H9 (cell line): Measurements from ENCODE around the gene GRIK4. TPM values are rescaled to one million over a fixed set of nuclear protein-coding genes. Genes with fewer than 3 reads are reported as not detected.

Source experiments
- DNase-seq: peaks from one replicate; pipeline ENCODE4 v3.0.0-alpha.2; 2017
- H2AFZ ChIP-seq: one replicate; pipeline ENCODE4 v1.6.1; 2013; ENCODE audit warnings: mild to moderate bottlenecking, low read length, control low read depth, moderate library complexity
- H2AK5ac ChIP-seq: 2 replicates; pipeline ENCODE4 v1.6.1; 2013; ENCODE audit warnings: low read length, control low read depth, mixed read lengths; ENCODE audit not compliant: insufficient read length
- H2BK120ac ChIP-seq: one replicate; pipeline ENCODE4 v1.6.1; 2013; ENCODE audit warnings: low read depth, mild to moderate bottlenecking, low read length, control low read depth, inconsistent platforms; ENCODE audit not compliant: poor library complexity, severe bottlenecking
- H2BK12ac ChIP-seq: 2 replicates; pipeline ENCODE4 v1.6.1; 2013; ENCODE audit warnings: low read length, control low read depth, mixed read lengths, low read depth; ENCODE audit not compliant: insufficient read length
- H2BK15ac ChIP-seq: 2 replicates; pipeline ENCODE4 v1.6.1; 2013; ENCODE audit warnings: low read depth, low read length, control low read depth
- H2BK20ac ChIP-seq: one replicate; pipeline ENCODE4 v1.6.1; 2013; ENCODE audit warnings: low read depth, mild to moderate bottlenecking, low read length, control low read depth, inconsistent platforms; ENCODE audit not compliant: poor library complexity, severe bottlenecking
- H2BK5ac ChIP-seq: 2 replicates; pipeline ENCODE4 v1.6.1; 2013; ENCODE audit warnings: low read length, control low read depth, mixed read lengths; ENCODE audit not compliant: insufficient read length
- H3K14ac ChIP-seq: 2 replicates; pipeline ENCODE4 v1.6.1; 2013; ENCODE audit warnings: low read length, control low read depth; ENCODE audit not compliant: insufficient read depth
- H3K18ac ChIP-seq: 2 replicates; pipeline ENCODE4 v1.6.1; 2013; ENCODE audit warnings: low read depth, mild to moderate bottlenecking, mixed read lengths, low read length, control low read depth; ENCODE audit not compliant: insufficient read length
- H3K23ac ChIP-seq: 2 replicates; pipeline ENCODE4 v1.6.1; 2013; ENCODE audit warnings: low read length, control low read depth, mixed read lengths, low read depth; ENCODE audit not compliant: insufficient read length
- H3K23me2 ChIP-seq: 2 replicates; pipeline ENCODE4 v1.6.1; 2013; ENCODE audit warnings: low read depth, mild to moderate bottlenecking, mixed read lengths, low read length, control low read depth; ENCODE audit not compliant: insufficient read length, poor library complexity, severe bottlenecking
- H3K27ac ChIP-seq: 2 replicates; pipeline ENCODE4 v1.5.1; 2013; ENCODE audit warnings: low read length, control low read depth, mixed read lengths, low read depth; ENCODE audit not compliant: insufficient read length
- H3K27me3 ChIP-seq: 2 replicates; pipeline ENCODE4 v1.6.1; 2013; ENCODE audit warnings: low read length, control low read depth, inconsistent platforms; ENCODE audit not compliant: insufficient read depth
- H3K4ac ChIP-seq: 2 replicates; pipeline ENCODE4 v1.6.1; 2013; ENCODE audit warnings: low read depth, mild to moderate bottlenecking, control low read depth, inconsistent platforms, low read length, moderate library complexity
- H3K4me1 ChIP-seq: 2 replicates; pipeline ENCODE4 v1.6.1; 2013; ENCODE audit warnings: low read length, control low read depth, inconsistent platforms; ENCODE audit not compliant: insufficient read depth
- H3K4me2 ChIP-seq: 2 replicates; pipeline ENCODE4 v1.6.1; 2013; ENCODE audit warnings: low read length, control low read depth, mixed read lengths; ENCODE audit not compliant: insufficient read length, insufficient read depth
- H3K56ac ChIP-seq: 2 replicates; pipeline ENCODE4 v1.6.1; 2013; ENCODE audit warnings: low read depth, mild to moderate bottlenecking, mixed read lengths, low read length, control low read depth; ENCODE audit not compliant: insufficient read length
- H3K79me1 ChIP-seq: 2 replicates; pipeline ENCODE4 v1.6.1; 2013; ENCODE audit warnings: low read depth, mild to moderate bottlenecking, moderate library complexity, low read length, control low read depth, inconsistent platforms; ENCODE audit not compliant: insufficient read depth, poor library complexity, severe bottlenecking
- H3K79me2 ChIP-seq: 2 replicates; pipeline ENCODE4 v1.6.1; 2013; ENCODE audit warnings: low read length, control low read depth, inconsistent platforms; ENCODE audit not compliant: insufficient read depth
- H3K9ac ChIP-seq: 2 replicates; pipeline ENCODE4 v1.6.1; 2013; ENCODE audit warnings: low read length, control low read depth, mixed read lengths; ENCODE audit not compliant: insufficient read length; ENCODE audit errors: extremely low read depth
- H3K9me3 ChIP-seq: one replicate; pipeline ENCODE4 v1.6.1; 2013; ENCODE audit warnings: low read depth, low read length, inconsistent platforms; ENCODE audit not compliant: control insufficient read depth
- H3T11ph ChIP-seq: one replicate; pipeline ENCODE4 v1.6.1; 2013; ENCODE audit warnings: mild to moderate bottlenecking, low read length, control low read depth, inconsistent platforms
- H4K20me1 ChIP-seq: one replicate; pipeline ENCODE4 v1.6.1; 2013; ENCODE audit not compliant: control insufficient read depth, insufficient read length, insufficient read depth
- H4K5ac ChIP-seq: 2 replicates; pipeline ENCODE4 v1.6.1; 2013; ENCODE audit warnings: low read depth, mild to moderate bottlenecking, mixed read lengths, low read length, control low read depth; ENCODE audit not compliant: insufficient read length
- H4K8ac ChIP-seq: replicated peaks from 2 replicates; pipeline ENCODE4 v1.6.1; 2013; ENCODE audit warnings: low read length, control low read depth, mixed read lengths, low read depth; ENCODE audit not compliant: insufficient read length
- H4K91ac ChIP-seq: 2 replicates; pipeline ENCODE4 v1.6.1; 2013; ENCODE audit warnings: low read depth, mild to moderate bottlenecking, moderate library complexity, mixed read lengths, low read length, control low read depth; ENCODE audit not compliant: insufficient read length
- H3K27ac Mint-ChIP-seq, 3 experiments: 2 replicates in 2 of 3; 3 replicates in 1 of 3; pipeline ENCODE4 v1.8.0; 2020 to 2021; ENCODE audit warnings: mixed read lengths in 3 of 3, mild to moderate bottlenecking in 1 of 3, moderate library complexity in 1 of 3
- H3K27me3 Mint-ChIP-seq: 2 replicates; pipeline ENCODE4 v1.8.0; 2021; ENCODE audit warnings: low read depth, mild to moderate bottlenecking, moderate library complexity, mixed read lengths
- H3K36me3 Mint-ChIP-seq, 3 experiments: 2 replicates in 2 of 3; 3 replicates in 1 of 3; pipeline ENCODE4 v1.8.0; 2020 to 2021; ENCODE audit warnings: low read depth in 3 of 3, mixed read lengths in 3 of 3; ENCODE audit not compliant: insufficient read depth in 1 of 3
- H3K4me1 Mint-ChIP-seq, 2 experiments: 2 replicates each; pipeline ENCODE4 v1.8.0; 2020; ENCODE audit warnings: mixed read lengths in 2 of 2
- H3K4me3 Mint-ChIP-seq, 2 experiments: 2 replicates in 1 of 2; 3 replicates in 1 of 2; pipeline ENCODE4 v1.8.0; 2020 to 2021; ENCODE audit warnings: mild to moderate bottlenecking in 2 of 2, mixed read lengths in 2 of 2, moderate library complexity in 1 of 2
- H3K9me3 Mint-ChIP-seq, 2 experiments: 2 replicates in 1 of 2; 3 replicates in 1 of 2; pipeline ENCODE4 v1.8.0; 2020; ENCODE audit warnings: mild to moderate bottlenecking in 2 of 2, mixed read lengths in 2 of 2, moderate library complexity in 1 of 2
- WGBS: extraction: QIAGEN DNeasy Blood & Tissue Kit; methylation state at CpG from one replicate; pipeline ENCODE4 v1.1.7; 2013; ENCODE audit warnings: missing lambda C conversion rate, low lambda C conversion rate, mixed read lengths; ENCODE audit not compliant: insufficient read length; ENCODE audit errors: extremely low coverage; 5-methylcytosine and 5-hydroxymethylcytosine counted together
- total RNA-seq: library from RNA; stranded (reverse); gene quantifications from 2 replicates; pipeline ENCODE4 v1.2.1, GENCODE V29; 2021
- TF ChIP-seq, protein P1 (sequence below): fragments of 200-600 bp; sonication (generic); conservative IDR thresholded peaks from 3 replicates; pipeline ENCODE4 v1.8.0; 2021; ENCODE audit warnings: antibody characterized with exemption, mild to moderate bottlenecking

The GRIK4 gene
- total RNA-seq, 1 experiment from 2014 or later = 2.3 TPM

DNA sequence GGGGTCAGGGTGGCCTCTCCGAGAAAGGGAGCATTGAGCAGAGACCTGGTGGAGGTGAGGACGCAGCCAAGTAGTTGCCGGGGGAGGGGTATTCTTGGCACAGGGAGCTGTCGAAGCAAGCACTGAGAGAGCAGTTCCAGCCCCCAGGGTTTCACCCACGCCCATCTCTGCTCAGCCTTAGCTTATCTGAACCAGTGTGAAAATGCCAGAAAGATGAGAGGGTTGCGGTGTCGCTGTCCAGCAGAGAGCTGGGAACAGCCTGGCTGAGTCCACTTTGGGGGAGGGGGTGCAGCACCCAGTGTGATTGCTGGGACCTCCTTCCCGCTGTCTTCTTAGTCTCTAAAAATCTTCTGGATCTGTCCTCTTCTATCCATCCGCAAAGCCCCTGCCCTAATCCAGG is 389.1 kb downstream of the GRIK4 start:
- no peak overlapping the region for H2BK20ac ChIP-seq
- no peak overlapping the region for H2BK5ac ChIP-seq
- no CpG with 5 or more reads among the region's 9 CpGs for WGBS
- no peak overlapping the region for H3K9ac ChIP-seq
- no peaks in the 10 kb centered on the region; the same call in 1 of the 2 replicates for H3K4me1 ChIP-seq
- peaks cover 5% of the 10 kb centered on the region; the same call in 1 of the 2 replicates for H3K27me3 Mint-ChIP-seq
- no peaks in the 10 kb centered on the region for H3K27me3 ChIP-seq
- H3K18ac ChIP-seq = no peak overlapping the region
- no peak overlapping the region for H4K91ac ChIP-seq
- no peak overlapping the region for H2BK120ac ChIP-seq
- peaks cover 3 to 19% of the 10 kb centered on the region in 2 experiments for H3K4me1 Mint-ChIP-seq
- no peak overlapping the region for H3K4ac ChIP-seq
- no peaks in the 10 kb centered on the region for H3K36me3 Mint-ChIP-seq
- no peaks in the 10 kb centered on the region for H3K9me3 Mint-ChIP-seq
- no peaks in the 10 kb centered on the region for H4K20me1 ChIP-seq
- no peak overlapping the region for H3K4me2 ChIP-seq
- no peak overlapping the region for H3K4me3 Mint-ChIP-seq
- H4K8ac ChIP-seq = no peak overlapping the region
- no peak overlapping the region for H3K14ac ChIP-seq
- H3K27ac Mint-ChIP-seq = peak overlapping the region in 1 of 3 experiments; percentile 71; a peak in 1 of 7 replicates
- no peaks in the 10 kb centered on the region for H3K79me1 ChIP-seq
- H3K23ac ChIP-seq = no peak overlapping the region
- no peaks in the 10 kb centered on the region for H3K79me2 ChIP-seq
- no peak overlapping the region for H2BK12ac ChIP-seq
- no peak overlapping the region for H2AK5ac ChIP-seq
- H2AFZ ChIP-seq = no peak overlapping the region
- no peak overlapping the region for H3T11ph ChIP-seq
- TF ChIP-seq, protein P1, sequence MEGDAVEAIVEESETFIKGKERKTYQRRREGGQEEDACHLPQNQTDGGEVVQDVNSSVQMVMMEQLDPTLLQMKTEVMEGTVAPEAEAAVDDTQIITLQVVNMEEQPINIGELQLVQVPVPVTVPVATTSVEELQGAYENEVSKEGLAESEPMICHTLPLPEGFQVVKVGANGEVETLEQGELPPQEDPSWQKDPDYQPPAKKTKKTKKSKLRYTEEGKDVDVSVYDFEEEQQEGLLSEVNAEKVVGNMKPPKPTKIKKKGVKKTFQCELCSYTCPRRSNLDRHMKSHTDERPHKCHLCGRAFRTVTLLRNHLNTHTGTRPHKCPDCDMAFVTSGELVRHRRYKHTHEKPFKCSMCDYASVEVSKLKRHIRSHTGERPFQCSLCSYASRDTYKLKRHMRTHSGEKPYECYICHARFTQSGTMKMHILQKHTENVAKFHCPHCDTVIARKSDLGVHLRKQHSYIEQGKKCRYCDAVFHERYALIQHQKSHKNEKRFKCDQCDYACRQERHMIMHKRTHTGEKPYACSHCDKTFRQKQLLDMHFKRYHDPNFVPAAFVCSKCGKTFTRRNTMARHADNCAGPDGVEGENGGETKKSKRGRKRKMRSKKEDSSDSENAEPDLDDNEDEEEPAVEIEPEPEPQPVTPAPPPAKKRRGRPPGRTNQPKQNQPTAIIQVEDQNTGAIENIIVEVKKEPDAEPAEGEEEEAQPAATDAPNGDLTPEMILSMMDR = no peak
- H3K27ac ChIP-seq = no peak overlapping the region
- no peaks in the 10 kb centered on the region for H3K9me3 ChIP-seq
- no peak for DNase-seq
- H3K56ac ChIP-seq = no peak overlapping the region
- H3K23me2 ChIP-seq = no peaks in the 10 kb centered on the region
- no peak overlapping the region for H4K5ac ChIP-seq
- no peak overlapping the region for H2BK15ac ChIP-seq
